Stimulated activated naive CD8-positive, alpha-beta T cell treated with anti-CD3 and anti-CD28 coated beads, Interleukin-15, amount 100 ng/mL, for 72 hours (primary cell): Measurements from ENCODE around the gene DCAF12.
A peak's percentile ranks its signal among the peaks of the same experiment; 100 is the strongest.
"Not testable (repeated sequence)": the region's sequence is repeated elsewhere in the genome, so short reads cannot be mapped to it uniquely, and the experiment has no call there.

ENCODE experiments used
- ATAC-seq: fragments of 150-1000 bp; cut with Tn5 transposase; 2 replicates; pipeline ENCODE4 v1.10.0; 2021; ENCODE audit warnings: mild to moderate bottlenecking, moderate library complexity
- DNase-seq, 2 donors: peaks; one replicate each; pipeline ENCODE4 v3.0.0; 2021 to 2022
- H3K27ac Mint-ChIP-seq, 2 donors: one replicate each; pipeline ENCODE4 v1.8.0; 2022; ENCODE audit warnings: mild to moderate bottlenecking in 2 of 2, mixed read lengths in 2 of 2, moderate library complexity in 2 of 2
- H3K27me3 Mint-ChIP-seq: one replicate; pipeline ENCODE4 v1.8.0; 2022; ENCODE audit warnings: mixed read lengths
- H3K4me1 Mint-ChIP-seq: one replicate; pipeline ENCODE4 v1.8.0; 2022; ENCODE audit warnings: mild to moderate bottlenecking, mixed read lengths
- H3K4me3 Mint-ChIP-seq, 2 donors: one replicate each; pipeline ENCODE4 v1.8.0; 2022; ENCODE audit warnings: mild to moderate bottlenecking in 2 of 2, mixed read lengths in 2 of 2, moderate library complexity in 1 of 2
- H3K9me3 Mint-ChIP-seq, 2 donors: one replicate each; pipeline ENCODE4 v1.8.0; 2022; ENCODE audit warnings: mixed read lengths in 2 of 2

The DCAF12 gene

DNA sequence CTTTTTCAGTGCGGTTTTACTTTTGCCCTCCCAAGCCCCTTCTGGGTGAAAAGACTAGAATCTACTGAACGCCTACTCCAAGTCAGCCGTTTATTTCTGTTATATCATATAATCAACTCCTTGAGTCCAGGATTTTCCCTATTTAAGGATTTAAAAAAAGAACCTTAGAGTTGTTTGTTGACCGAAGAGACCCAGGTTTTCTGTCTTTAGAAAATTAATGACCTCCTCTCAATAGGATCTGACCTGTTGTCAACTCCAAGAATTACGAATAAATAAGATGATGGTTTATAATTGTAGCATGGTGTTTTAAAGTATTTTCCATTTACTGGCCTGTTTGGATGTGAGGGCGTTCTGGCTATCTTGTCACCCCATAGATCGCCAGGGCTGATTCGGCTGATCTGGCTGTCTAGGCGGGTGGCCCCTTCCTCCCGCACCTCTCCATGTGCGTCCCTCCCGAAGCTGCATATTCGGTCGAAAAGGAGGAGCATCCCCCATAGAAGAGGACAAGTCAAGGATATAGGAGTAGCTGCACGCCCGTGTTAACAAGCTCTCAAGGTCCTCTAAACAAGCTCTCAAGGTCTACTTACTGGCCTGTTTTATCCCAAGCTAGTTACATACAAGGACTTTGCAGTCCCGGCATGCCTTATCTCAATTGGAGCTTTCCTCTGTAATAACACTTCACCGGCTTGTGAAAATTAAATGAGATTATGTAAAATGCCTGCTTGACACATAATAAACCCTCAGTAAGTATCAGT, 76.7 kb downstream of the DCAF12 start:
- Mint-ChIP-seq H3K27ac (peak overlapping the region; percentile 99), H3K4me3 (peak overlapping the region; percentile 94 to 96), H3K9me3 (no peaks in the 10 kb centered on the region), H3K27me3 (no peaks in the 10 kb centered on the region), H3K4me1 (peaks cover 51% of the 10 kb centered on the region)
- DNase-seq (peak in 1 of 2 donors; percentile 9), ATAC-seq (no peak)

DNA sequence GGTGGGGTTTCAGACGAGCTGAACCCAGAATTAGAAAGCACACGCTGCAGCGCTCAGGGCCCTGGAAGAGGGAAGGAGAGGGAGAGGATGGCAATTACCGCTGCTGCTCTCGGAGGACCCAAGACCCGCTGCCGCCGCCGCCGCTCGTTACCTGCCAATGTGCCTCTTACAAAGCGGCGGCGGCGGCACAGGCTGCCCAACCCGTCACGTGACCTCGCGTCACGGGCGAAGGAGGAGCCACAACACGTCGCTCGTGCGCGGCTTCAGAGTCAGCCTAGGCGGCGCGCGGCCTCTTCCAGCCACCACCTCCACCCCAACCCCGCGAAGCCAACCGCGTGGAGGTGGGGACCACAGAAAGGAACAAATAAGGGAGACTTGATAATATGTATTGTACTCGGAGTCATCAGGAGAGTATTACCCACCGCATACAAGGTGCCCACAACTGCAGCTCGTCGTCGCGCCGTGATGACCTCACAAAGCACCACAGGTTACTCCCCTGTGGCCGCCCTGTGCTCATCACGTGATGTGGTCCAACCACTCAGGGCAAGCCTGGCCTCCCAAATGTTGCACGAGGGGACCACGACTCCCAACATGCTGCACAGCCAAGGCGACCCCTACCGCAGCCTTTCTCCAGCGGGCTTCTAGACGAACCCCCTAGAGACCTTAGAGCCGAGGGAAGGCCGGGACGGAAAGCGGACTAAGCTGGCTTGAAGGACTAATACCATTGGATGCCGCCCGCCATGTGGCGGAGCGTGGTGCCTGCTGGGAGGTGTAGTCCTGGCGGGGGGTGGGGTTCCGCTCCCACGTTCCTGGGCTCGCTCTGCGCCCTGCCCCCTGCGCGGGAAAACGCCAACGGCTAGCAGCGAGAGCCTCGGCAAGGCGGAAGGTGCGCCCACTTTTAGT, 77.5 kb downstream of the DCAF12 start, which contains the start of gene UBAP2:
Gene UBAP2 (minus strand): TSS at position 161 of the 903 bp plus-strand sequence. CDS start 31,739 bp downstream, outside the sequence.
- no peaks in the 10 kb centered on the region for H3K27me3 Mint-ChIP-seq
- ATAC-seq (peak; percentile 90), DNase-seq (peak; percentile 97)
- peak within 1 kb of the TSS; percentile 99 for H3K27ac Mint-ChIP-seq
- H3K4me3 Mint-ChIP-seq: peak within 1 kb of the TSS; percentile 94 to 96
- H3K4me1 Mint-ChIP-seq: peaks cover 51% of the 10 kb centered on the region
- no peaks in the 10 kb centered on the region for H3K9me3 Mint-ChIP-seq

DNA sequence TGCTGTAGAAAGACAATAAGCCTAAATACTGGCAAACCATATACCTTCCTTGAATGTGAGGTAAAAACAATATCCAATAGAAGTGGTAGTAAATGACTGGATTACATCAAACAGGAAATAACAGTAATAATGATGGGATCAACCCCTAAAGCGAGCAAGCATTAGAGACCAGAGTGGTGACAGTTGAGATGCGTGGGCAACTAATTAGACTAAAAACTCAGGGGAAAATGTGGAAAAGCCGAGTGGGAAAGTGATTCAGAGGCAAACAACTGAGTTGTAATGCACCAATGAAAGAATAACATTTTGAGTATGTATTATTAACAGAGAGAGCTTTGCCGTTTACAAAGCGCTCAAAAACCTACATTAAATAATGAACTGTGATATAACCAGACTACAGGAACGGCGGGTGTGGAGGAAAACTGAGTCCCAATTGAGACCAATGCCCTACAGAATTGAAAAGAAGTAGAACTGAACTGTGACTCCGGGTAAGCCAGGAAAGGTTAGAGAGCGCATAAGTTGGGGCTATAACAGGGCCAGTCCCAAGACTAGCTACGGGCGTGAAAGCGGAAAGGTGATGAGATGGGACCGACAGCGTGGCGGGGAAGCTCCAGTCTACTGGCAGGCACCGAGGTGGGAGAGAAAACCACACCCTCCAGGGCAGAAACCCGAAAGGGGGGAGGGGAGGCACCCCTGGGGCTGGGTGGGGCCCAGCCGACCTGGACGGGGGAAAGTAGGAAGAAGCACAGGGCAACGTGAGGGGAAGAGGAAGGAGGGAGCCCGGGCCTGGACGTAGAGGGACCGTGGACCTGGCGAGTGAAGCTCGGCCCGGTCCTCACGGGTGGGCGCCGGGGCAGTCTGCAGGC, 78.4 kb downstream of the DCAF12 start:
- ATAC-seq (peak; percentile 43), DNase-seq (peak; percentile 55 to 62)
- Mint-ChIP-seq H3K4me1 (peaks cover 48% of the 10 kb centered on the region), H3K27ac (peak overlapping the region; percentile 99), H3K4me3 (peak overlapping the region; percentile 94 to 96), H3K9me3 (no peaks in the 10 kb centered on the region), H3K27me3 (no peaks in the 10 kb centered on the region)

GRCh38 chr9:34046784-34047379, 79.6 kb downstream of the DCAF12 start:
- H3K27me3 Mint-ChIP-seq: no peaks in the 10 kb centered on the region
- peaks cover 37% of the 10 kb centered on the region for H3K4me1 Mint-ChIP-seq
- DNase-seq (no peak), ATAC-seq (no peak)
- H3K27ac Mint-ChIP-seq: peak overlapping the region in 1 of 2 donors; percentile 51
- peak overlapping the region; percentile 94 to 96 for H3K4me3 Mint-ChIP-seq
- H3K9me3 Mint-ChIP-seq: no peaks in the 10 kb centered on the region

DNA sequence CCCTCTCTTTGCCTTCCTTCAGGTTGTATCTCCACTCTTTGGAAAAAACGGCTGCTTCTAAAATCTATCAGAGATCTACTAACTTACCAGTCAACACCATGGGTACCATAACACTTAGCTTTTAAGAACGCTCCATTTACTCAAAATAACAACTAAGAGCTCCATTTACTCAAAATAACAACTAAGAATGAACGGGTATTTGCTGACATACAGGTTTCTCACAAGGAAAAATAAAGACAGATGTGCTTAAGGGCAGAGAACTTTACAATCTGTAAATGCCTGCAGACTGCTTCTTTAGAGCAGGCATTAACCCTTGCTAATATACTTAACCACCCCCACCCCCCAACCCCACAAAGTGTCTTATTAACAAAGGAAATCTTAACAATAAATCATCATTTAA, 80.6 kb downstream of the DCAF12 start:
- no peak overlapping the region for H3K27ac Mint-ChIP-seq
- no peaks in the 10 kb centered on the region for H3K27me3 Mint-ChIP-seq
- peaks cover 42% of the 10 kb centered on the region for H3K4me1 Mint-ChIP-seq
- DNase-seq (no peak), ATAC-seq (no peak)
- peak overlapping the region in 1 of 2 donors; percentile 7 for H3K4me3 Mint-ChIP-seq
- H3K9me3 Mint-ChIP-seq: no peaks in the 10 kb centered on the region

- not testable (repeated sequence) for H3K4me3 Mint-ChIP-seq, H3K27me3 Mint-ChIP-seq, H3K9me3 Mint-ChIP-seq, DNase-seq, H3K27ac Mint-ChIP-seq, ATAC-seq
- H3K4me1 Mint-ChIP-seq: peaks cover 33% of the 10 kb centered on the region
Observed at GRCh38 chr9:34042074-34042473, 84.4 kb downstream of the DCAF12 start.

GRCh38 chr9:34038851-34039250, 87.6 kb downstream of the DCAF12 start:
- H3K27ac Mint-ChIP-seq, DNase-seq, ATAC-seq, H3K9me3 Mint-ChIP-seq, H3K4me3 Mint-ChIP-seq, H3K27me3 Mint-ChIP-seq: not testable (repeated sequence)
- H3K4me1 Mint-ChIP-seq: peaks cover 22% of the 10 kb centered on the region

- ATAC-seq: no peak
- no peak for DNase-seq
- Mint-ChIP-seq H3K4me1 (peaks cover 27% of the 10 kb centered on the region), H3K27ac (no peak overlapping the region), H3K9me3 (no peaks in the 10 kb centered on the region), H3K27me3 (no peaks in the 10 kb centered on the region), H3K4me3 (no peak overlapping the region)
Observed at GRCh38 chr9:34037626-34038025, 88.9 kb downstream of the DCAF12 start.

- no peaks in the 10 kb centered on the region for H3K9me3 Mint-ChIP-seq
- no peak overlapping the region for H3K27ac Mint-ChIP-seq
- no peak for ATAC-seq
- no peak for DNase-seq
- H3K27me3 Mint-ChIP-seq: no peaks in the 10 kb centered on the region
- H3K4me1 Mint-ChIP-seq: peaks cover 23% of the 10 kb centered on the region
- no peak overlapping the region for H3K4me3 Mint-ChIP-seq
Observed at GRCh38 chr9:34036625-34037024, 89.9 kb downstream of the DCAF12 start.
